Measurements from ENCODE around the gene JPT1. TPM values are rescaled to one million over a fixed set of nuclear protein-coding genes. Genes with fewer than 3 reads are reported as not detected.

The JPT1 gene
- total and polyA plus RNA-seq, 2 donors (not counting 3 experiments of a cell fraction or from before 2014, with no cell fraction given) = 212 to 352 TPM

GRCh38 chr17:75160211-75160610, 5.9 kb upstream of the JPT1 start:
- TF ChIP-seq POLR2AphosphoS5 (IDR thresholded peaks at IDR 0.05; ENCODE audit: insufficient read depth, low read depth, low read length) (no peak), POLR2A (IDR thresholded peaks at IDR 0.05; ENCODE audit: low read depth, low read length) (no peak), CTCF (IDR thresholded peaks at IDR 0.05; ENCODE audit: extremely low read depth in 1 of 2, insufficient read depth in 1 of 2, low read depth in 1 of 2, low read length in 2 of 2) (no peak), MYC (IDR thresholded peaks at IDR 0.05; ENCODE audit: low read depth, low read length) (no peak), FOS (IDR thresholded peaks at IDR 0.05; ENCODE audit: borderline replicate concordance, insufficient read depth, low read length) (no peak), JUN (IDR thresholded peaks at IDR 0.05; ENCODE audit: borderline replicate concordance, insufficient read depth, insufficient read length, low read depth) (no peak), EZH2 (IDR thresholded peaks at IDR 0.05; ENCODE audit: borderline replicate concordance, low read depth, low read length, severe bottlenecking) (no peak), GATA2 (IDR thresholded peaks at IDR 0.05; ENCODE audit: insufficient read depth, insufficient read length, low read depth, low read length) (no peak)
- TF ChIP-seq, protein P1, sequence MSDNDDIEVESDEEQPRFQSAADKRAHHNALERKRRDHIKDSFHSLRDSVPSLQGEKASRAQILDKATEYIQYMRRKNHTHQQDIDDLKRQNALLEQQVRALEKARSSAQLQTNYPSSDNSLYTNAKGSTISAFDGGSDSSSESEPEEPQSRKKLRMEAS (IDR thresholded peaks at IDR 0.05; ENCODE audit: insufficient read depth, insufficient read length) = no peak
- H3K9ac ChIP-seq (replicated peaks; ENCODE audit: extremely low read depth, insufficient read depth, low read length) = no peak overlapping the region
- no peaks in the 10 kb centered on the region for H3K27me3 ChIP-seq (ENCODE audit: control insufficient read depth in 2 of 2, insufficient read depth in 2 of 2, low read length in 2 of 2)
- DNase-seq (ENCODE audit: low read depth, low spot score) (no peak), FAIRE-seq (no peak)
- intact Hi-C loops (cut with micrococcal nuclease) (no loop called here), dilution Hi-C loops (cut with MboI; ENCODE audit: extremely low pct_ligation_motif_present, low sequenced_read_pairs) (no loop called here)
- H3K4me3 ChIP-seq (replicated peaks in 1 of 3; ENCODE audit: insufficient read depth in 1 of 3, low read depth in 1 of 3, low read length in 3 of 3) = no peak overlapping the region
- no peaks in the 10 kb centered on the region for H3K9me1 ChIP-seq (replicated peaks; ENCODE audit: control insufficient read depth, extremely low read depth, insufficient read depth, low read length)
- peak overlapping the region; percentile 87 for H3K27ac ChIP-seq (ENCODE audit: insufficient read depth, low read depth, low read length)
- no peaks in the 10 kb centered on the region for H3K9me3 ChIP-seq (replicated peaks; ENCODE audit: control insufficient read depth, insufficient read depth, low read length)
- CTCF ChIA-PET = interaction anchor here (0.9 to 2.3 kb wide), 5 partner anchors 11 to 46 kb away, joined by 3 to 15 read pairs (median 3); no protein-coding TSS in a partner anchor
- H4K20me1 ChIP-seq (replicated peaks; ENCODE audit: control insufficient read depth, extremely low read depth, insufficient read depth, low read length) = no peaks in the 10 kb centered on the region
- no TSS peak for BruUV-seq (replicated peaks)
- peaks cover 18% of the 10 kb centered on the region for H3K4me1 ChIP-seq (ENCODE audit: control insufficient read depth, extremely low read depth, insufficient read depth, low read length)
- H3K36me3 ChIP-seq (ENCODE audit: control insufficient read depth in 2 of 2, extremely low read depth in 1 of 2, insufficient read depth in 2 of 2, low read length in 2 of 2) = peaks cover 0 to 3% of the 10 kb centered on the region in 2 experiments
- POLR2A ChIA-PET = interaction anchor here (0.5 kb wide), 1 partner anchor 318 kb away, joined by 7 read pairs; no protein-coding TSS in a partner anchor
- no peak overlapping the region for H2AFZ ChIP-seq (ENCODE audit: low read depth, low read length)
- H3K79me2 ChIP-seq (ENCODE audit: control insufficient read depth, insufficient read depth, low read length) = no peaks in the 10 kb centered on the region
- H3K4me2 ChIP-seq (ENCODE audit: insufficient read depth, low read length) = no peak overlapping the region
